GM21737 (cell line): ENCODE data around the gene TTLL3.
"Not testable (repeated sequence)": the region's sequence is repeated elsewhere in the genome, so short reads cannot be mapped to it uniquely, and the experiment has no call there.

ENCODE experiments used
- ATAC-seq: cut with Tn5 transposase; IDR thresholded peaks from one replicate; pipeline ENCODE4 v1.9.1; 2021; ENCODE audit warnings: mild to moderate bottlenecking, moderate library complexity; ENCODE audit not compliant: unreplicated experiment

TTLL3 gene

DNA sequence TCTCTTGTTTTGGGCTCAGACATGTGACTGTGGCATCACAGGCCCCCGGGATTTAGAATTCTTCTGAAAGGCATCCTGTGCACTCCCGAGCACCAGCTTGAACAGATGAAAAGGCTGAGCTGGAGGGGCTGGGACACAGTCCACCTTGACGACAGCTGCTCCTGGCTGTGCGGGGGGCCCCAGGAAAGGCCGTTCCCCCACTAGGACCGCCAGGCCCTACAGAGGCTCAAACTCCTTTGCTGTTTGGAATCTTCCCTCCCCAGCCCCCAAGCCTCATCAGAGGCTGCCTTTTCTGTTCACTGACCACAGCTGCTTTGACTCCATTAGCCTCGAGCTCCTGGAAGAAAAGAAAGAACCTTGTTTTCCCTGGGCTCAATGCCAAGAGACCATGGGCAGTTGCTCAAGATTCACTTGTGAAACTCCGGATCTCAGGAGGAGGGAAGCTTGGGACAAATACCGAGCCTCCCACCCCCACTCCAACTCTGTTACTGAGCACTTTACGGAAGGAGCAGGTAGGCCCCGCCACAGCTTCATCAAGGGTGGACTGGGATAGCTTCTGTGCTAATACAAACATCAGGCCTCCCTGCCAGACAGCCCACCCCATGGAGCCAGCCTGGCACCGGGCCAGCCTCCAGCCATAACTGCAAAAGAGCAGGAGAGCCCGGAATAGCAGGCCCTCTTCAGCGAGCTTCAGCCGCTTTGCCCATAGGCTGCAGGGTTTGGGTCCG, 54.3 kb downstream of the TTLL3 start:
- ATAC-seq, result no peak

DNA sequence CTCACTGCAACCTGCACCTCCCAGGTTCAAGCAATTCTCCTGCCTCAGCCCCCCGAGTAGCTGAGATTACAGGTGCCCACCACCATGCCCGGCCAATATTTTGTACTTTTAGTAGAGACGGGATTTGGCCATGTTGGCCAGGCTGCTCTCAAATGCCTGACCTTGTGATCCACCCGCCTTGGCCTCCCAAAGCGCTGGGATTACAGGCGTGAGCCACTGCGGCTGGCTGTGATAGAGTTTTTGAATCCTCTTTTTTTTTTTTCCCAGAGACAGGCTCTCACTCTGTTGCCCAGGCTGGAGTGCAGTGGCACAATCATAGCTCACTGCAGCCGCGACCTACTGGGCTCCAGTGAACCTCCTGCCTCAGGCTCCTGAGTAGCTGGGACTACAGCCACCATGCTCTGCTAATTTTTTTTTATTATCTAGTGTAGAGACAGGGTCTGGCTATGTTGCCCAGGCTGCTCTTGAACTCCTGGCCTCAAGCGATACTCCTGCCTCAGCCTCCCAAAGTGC, 55.1 kb downstream of the TTLL3 start:
- not testable (repeated sequence) for ATAC-seq

DNA sequence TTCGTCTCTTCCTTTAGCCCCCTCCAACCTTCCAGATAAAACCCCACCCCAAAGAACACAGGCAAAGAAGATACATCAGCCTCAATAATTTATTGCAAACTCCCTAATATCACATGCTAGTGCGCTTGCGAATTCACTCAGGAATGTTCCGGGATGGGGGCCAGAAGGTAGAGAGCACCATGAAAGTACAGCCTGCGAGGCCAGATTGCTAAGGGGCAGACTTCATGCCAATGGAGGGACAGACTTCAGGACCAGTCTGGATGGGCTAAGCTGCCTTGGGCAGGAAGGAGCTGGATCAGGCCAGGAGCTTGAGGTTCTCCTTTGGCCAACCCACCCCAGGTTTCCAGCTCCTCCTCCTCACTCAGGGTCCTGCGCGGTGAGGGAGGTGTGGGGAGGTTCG, 56.6 kb downstream of the TTLL3 start:
- ATAC-seq, result no peak

DNA sequence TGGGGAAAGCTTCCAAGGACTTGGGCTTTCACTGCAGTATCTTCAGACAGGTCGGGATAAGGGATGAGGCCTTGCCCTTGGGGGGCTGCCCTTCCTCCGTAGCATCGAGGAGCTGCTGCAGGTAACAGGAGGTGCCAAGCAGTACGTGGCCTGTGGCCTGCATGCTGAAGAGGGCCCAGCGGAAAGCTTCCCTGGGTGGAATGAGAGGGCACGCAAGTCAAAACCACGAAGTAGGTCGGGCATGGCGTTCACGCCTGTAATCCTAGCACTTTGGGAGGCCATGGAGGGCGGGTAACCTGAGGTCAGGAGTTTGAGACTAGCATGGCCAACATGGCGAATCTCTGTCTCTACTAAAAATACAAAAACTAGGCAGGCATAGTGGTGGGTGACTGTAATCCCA, 57.0 kb downstream of the TTLL3 start:
- no peak for ATAC-seq

DNA sequence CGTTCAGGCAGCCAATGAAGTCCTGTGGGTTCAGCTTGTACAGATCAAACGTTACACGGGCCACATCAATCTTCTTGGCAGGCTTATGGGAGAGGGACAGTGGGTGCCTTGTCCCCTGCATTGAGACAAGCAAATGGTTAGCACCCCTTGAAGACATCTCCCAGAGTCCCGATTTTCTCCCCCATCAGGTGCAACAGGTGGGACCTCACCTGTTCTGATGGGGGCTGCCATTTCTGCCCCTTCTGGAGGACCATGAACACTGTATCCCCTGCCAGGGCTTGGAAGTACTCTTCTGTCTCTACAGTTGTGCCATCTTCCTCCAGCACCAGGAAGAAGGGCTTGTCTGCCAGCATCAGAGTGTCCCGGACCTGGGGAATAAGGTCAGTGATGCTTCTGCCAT, 59.9 kb downstream of the TTLL3 start:
- no peak for ATAC-seq

DNA sequence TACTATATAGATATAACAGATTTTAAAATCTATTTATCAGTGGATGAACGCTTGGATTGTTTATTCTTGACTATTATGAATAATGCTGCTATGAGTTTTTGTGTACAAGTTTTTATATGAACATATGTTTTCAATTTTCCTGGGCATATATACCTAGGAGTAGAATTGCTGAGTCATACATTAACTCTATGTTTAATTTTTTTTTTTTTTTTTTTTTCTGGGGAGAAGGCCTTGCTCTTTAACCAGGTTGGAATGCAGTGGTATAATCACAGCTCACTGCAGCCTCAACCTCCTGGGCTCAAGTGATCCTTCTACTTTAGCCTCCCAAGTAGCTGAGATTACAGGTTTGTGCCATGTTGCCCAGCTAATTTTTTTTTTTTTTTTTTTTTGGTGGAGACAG, 60.9 kb downstream of the TTLL3 start:
- no peak for ATAC-seq

DNA sequence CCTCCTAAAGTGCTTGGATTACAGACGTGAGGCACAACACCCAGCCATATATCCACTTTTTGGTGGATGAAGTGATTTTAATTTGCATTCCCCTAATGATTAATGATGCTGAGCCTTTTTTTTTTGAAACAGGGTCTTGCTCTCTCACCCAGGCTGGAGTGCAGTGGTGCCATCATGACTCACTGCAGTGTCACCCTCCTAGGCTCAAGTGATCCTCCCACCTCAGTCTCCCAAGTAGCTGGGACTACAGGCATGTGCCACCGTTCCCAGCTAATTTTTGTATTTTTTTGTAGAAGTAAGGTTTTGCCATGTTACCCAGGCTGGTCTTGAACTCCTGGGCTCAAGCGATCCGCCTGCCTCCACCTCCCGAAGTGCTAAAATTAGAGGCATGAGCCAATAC, 62.0 kb downstream of the TTLL3 start:
- ATAC-seq, result not testable (repeated sequence)

DNA sequence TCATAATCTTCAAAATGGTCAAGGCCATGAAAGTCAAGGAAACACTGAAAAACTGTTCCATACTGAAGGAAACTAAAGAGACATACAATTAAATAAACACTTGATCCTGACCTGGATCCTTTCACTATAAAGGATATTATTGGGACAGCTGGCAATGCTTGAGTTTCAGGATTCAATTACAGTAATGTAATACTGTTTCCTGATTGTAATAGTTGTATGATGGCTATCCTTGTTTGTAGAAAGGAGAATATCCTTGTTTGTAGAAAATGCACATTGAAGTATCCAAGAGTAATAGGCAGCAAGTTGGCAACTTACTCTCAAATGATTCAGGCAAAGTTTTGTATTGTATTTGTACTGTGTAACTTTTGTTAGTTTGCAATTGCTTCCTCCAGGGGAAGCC, 65.4 kb downstream of the TTLL3 start:
- no peak for ATAC-seq

DNA sequence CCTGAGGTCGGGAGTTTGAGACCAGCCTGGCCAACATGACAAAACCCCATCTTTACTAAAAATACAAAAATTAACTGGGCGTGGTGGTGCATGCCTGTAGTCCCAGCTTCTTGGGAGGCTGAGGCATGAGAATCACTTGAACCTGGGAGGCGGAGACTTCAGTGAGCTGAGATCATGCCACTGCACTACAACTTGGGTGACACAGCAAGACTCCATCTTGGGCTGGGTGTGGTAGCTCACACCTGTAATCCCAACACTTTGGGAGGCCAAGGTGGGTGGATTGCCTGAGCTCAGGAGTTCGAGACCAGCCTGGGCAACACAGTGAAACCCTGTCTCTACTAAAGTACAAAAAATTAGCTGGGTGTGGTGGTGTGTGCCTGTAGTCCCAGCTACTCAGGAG, 66.2 kb downstream of the TTLL3 start:
- ATAC-seq, result not testable (repeated sequence)

DNA sequence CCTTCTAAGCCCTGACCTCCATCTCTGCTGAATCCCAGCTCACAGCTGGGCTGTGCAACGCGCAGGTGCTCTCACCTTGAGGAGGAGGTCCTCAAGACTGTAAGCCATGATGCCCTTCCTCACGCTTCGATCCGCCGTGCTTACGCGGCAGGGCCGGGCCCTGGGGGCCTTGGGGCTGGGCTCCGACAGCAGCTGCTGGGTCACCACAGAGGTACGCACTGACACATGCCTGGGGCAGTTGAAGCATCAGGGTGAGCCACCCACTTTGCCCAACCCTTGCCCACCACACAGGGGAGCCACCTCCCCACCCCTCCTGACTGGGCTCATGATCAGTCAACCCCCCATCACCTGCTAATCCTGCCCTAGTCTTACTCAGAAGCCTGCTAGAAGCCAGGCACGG, 66.9 kb downstream of the TTLL3 start:
- ATAC-seq, result no peak

DNA sequence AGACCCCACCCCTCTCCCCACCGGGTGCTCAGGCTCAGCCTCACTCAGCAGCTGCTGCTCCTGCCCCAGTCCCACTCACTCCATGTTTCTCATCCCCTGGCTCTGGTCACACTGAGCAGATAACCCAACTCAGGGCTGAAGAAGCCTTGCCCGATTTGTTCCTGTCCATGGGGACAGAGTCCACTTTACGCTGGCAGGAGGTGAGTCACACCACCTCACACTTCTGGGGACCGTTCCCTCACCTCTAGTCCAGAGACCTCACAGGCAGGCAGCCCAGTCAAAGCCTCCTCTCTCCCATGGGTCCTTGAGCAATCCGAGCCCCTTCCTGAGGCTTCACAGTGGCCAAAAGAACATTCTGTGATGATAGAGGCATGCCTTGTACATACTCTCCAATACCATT, 68.6 kb downstream of the TTLL3 start:
- ATAC-seq, result no peak

DNA sequence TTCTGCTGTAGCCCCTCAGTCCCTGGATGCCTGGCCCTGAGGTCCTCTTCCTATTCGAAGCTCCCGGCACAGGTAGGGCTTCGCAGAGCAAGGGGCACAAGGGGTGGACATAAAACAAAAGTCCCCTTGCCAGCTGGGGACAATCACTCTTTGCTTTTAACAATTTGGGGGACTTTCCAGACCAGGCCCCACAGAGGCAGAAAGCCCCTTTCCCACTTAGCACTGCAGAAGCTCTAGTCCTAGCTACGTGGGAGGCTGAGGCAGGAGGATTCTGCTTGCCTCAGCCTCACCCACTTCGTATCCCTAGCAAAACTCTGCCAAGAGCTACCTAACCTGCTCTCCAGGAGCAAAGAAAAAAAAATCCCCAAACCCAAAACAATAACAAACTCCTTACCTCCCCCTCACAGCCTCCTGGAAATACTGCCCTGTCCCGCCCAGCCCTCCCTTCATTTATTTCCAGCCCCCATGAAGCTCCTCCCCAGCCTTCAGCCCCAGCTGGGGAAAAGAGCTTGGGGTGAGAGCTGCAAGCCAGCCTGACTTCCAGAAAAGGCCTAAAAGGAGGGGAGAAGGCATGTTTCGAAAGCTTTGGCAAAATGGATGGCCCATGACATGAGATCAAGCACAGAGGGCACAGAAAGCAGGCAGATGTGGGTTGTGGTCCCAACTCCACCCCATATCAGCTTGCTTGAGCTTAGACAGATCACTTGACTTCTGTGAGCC, 69.9 kb downstream of the TTLL3 start, which contains the start of gene CIDEC:
CIDEC (minus strand) TSS at position 424 of the 720 bp plus-strand sequence. CDS start 1,767 bp downstream, outside the sequence.
- ATAC-seq, result no peak

DNA sequence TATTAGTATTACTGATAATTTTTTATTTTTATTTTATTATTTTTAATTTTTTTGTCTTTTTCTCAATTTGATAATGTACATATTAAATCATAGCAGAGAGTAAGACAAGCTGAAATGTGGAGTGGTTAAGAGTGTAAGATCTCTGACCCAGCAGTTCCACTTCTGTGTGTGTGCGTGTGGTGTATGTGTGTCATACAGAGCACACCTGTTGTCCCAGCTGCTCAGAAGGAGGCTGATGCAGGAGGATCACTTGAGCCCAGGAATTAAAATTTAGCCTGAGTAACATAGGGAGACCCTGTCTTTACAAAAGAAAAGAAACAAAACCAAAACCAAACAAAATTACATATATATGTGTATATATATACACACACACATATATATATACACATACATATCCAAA, 71.4 kb downstream of the TTLL3 start:
- no peak for ATAC-seq

DNA sequence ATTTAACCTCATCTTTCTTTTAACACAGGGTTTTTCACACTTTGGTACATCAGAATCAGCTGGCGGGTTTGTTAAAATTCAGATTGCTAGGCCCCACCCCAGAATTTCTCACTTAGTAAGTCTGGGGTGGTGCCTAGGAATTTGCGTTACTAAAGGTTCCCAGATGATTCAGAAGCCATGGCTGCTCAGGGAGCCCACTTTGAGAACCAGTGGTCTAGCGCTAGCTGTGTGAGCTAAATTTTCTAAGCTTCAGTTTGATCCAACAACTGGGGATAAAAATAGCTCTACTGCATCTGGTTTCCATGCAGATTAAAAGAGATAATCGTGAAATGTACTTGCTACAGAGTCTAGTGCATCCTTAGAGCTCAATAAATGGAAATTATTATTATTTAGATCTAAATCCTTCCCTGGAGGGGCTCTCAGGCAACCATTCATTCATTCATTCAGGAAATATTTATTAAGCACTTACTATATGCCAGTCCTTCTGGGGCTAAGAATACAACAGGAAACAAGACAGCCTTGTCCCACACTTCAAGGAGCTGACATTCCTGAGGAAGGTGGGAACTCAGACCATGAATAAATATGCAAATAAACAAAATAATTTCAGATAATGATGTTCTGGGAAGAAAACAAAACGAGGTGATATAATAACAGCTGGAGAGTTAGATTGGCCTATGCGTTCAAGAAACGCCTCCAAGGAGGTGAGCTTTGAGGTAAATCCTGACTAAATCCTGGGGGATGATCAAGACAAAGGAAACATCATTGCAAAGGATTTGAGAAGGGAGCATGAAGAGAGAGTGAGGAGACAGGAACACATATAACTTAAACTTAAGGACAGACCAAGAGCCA, 73.9 kb downstream of the TTLL3 start:
- ATAC-seq, result no peak

DNA sequence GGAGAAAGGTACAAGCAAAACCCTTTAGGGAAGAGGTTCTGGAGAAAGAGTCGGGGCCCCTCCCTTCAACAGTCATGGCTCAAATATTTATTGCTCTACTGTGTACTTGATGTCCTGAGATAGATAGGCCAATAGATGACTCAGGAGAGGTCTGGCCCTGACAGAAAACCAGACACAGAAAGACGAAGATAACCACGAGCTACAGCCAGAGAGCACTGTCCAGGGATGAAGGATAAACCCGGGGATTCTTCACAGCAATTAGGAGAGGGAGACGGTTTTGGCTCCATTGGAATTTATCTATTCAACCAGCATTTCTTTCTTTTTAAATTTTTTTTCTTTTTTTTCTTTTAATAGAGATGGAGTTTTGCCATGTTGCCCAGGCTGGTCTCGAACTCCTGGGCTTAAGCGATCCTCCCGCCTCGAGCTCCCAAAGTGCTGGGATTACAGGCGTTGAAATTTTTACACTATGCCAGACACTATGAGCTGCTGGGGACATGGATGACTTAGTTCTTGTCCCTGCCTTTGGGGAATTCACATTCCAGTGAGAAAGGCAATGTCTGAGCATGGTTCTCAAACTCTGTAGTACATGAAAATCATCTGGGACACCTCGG, 74.6 kb downstream of the TTLL3 start:
- no peak for ATAC-seq
